HG02885 (cell line): Measurements from ENCODE around the gene STIM2.

Experiments
- ATAC-seq: cut with Tn5 transposase; IDR thresholded peaks from one replicate; pipeline ENCODE4 v1.9.1; 2021; ENCODE audit warnings: mild to moderate bottlenecking; ENCODE audit not compliant: unreplicated experiment, poor library complexity

STIM2 gene

DNA sequence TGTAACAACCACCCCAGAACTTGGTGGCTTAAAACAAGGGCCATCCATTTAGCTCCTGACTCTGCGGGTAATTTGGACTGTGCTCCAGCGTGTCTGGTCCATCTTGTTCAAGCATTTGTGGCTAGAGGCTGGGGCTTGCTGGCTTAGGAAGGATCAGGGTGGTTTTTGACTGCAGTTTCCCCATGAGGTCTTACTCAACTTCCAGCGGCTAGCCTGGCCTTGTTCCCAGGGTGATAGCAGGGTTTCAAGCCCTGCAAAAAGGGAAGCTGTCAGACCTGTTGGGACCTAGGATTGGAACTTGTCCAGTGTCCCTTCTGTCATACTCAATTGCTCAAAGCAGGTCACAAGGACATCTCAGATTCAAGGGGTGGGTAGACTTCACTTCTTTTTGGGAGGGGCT is 205.9 kb downstream of the STIM2 start:
- no peak for ATAC-seq

DNA sequence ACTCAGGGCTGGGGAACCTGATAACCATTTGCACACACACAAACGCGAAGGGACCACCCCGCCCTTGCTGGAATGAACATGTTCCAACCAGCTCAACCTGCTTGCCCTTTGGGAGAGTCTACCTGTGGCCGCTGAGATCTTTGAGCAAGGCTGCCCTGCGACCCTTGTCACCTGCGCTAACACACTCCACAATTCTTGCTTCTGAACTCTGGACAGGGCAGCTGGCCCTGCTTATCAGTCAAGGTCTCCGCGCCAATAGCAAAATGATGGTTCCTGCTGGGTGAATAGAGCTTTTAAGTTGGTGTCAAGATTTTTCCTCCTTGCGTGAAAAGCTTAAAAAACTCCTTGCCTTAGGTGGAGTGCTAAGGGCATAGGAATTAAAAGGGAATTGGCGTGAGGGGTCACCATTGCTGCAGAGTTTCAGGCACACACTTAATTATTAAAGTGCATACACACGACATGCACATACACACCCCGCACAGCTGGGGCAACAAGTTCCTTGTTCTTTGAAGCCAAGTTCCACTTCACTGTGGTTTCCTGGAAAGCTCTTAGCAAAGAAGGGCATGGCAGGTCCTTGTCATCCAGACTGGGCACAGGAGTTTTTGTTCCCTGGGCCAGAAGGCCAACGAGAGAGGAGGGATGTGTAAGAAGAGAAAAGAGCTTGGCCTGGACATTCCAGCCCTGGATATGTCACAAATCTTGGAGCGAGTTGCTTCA is 207.7 kb downstream of the STIM2 start:
- ATAC-seq, result no peak
